Neural crest cell (in vitro differentiated cells): ENCODE data around the gene RRP9. TPM values are rescaled to one million over a fixed set of nuclear protein-coding genes. Genes with fewer than 3 reads are reported as not detected.
A peak's percentile ranks its signal among the peaks of the same experiment; 100 is the strongest.

Experiments
- DNase-seq: peaks from one replicate; pipeline ENCODE4 v3.0.0; 2021; ENCODE audit warnings: low read depth, mixed read lengths, low spot score
- H3K27ac Mint-ChIP-seq: one replicate; pipeline ENCODE4 v1.8.0; 2021; ENCODE audit warnings: mild to moderate bottlenecking, mixed read lengths; ENCODE audit not compliant: unreplicated experiment
- H3K27me3 Mint-ChIP-seq: 2 replicates; pipeline ENCODE4 v1.8.0; 2021; ENCODE audit warnings: low read depth, mild to moderate bottlenecking, mixed read lengths
- H3K36me3 Mint-ChIP-seq: 2 replicates; pipeline ENCODE4 v1.8.0; 2021; ENCODE audit warnings: low read depth, mild to moderate bottlenecking, mixed read lengths
- H3K4me1 Mint-ChIP-seq: 2 replicates; pipeline ENCODE4 v1.8.0; 2021; ENCODE audit warnings: mixed read lengths
- H3K4me3 Mint-ChIP-seq: one replicate; pipeline ENCODE4 v1.8.0; 2021; ENCODE audit warnings: mild to moderate bottlenecking, mixed read lengths
- H3K9me3 Mint-ChIP-seq: 2 replicates; pipeline ENCODE4 v1.8.0; 2021; ENCODE audit warnings: mixed read lengths
- CTCF ChIP-seq: fragments of 200-600 bp; sonication (generic); conservative IDR thresholded peaks from 2 replicates; pipeline ENCODE4 v1.5.0; 2021; ENCODE audit warnings: antibody characterized with exemption, mild to moderate bottlenecking
- total RNA-seq: library from RNA; stranded (reverse); gene quantifications from 2 replicates; pipeline ENCODE4 v1.2.1, GENCODE V29; 2021

The RRP9 gene
- total RNA-seq, 1 donor from 2014 or later = 40.1 TPM

- Mint-ChIP-seq H3K4me1 (peaks cover 13% of the 10 kb centered on the region), H3K27me3 (peaks cover 4% of the 10 kb centered on the region), H3K27ac (peak overlapping the region; percentile 12), H3K9me3 (no peaks in the 10 kb centered on the region), H3K36me3 (no peaks in the 10 kb centered on the region), H3K4me3 (no peak overlapping the region)
- DNase-seq = no peak
- TF ChIP-seq CTCF = no peak
Measured at GRCh38 chr3:51945926-51946705, 4.4 kb upstream of the RRP9 start.

GRCh38 chr3:51945031-51945840, 3.5 kb upstream of the RRP9 start:
- H3K36me3 Mint-ChIP-seq = no peaks in the 10 kb centered on the region
- peaks cover 22% of the 10 kb centered on the region for H3K4me1 Mint-ChIP-seq
- H3K4me3 Mint-ChIP-seq = no peak overlapping the region
- DNase-seq = no peak
- no peaks in the 10 kb centered on the region for H3K9me3 Mint-ChIP-seq
- TF ChIP-seq CTCF = no peak
- H3K27ac Mint-ChIP-seq = no peak overlapping the region
- H3K27me3 Mint-ChIP-seq = no peaks in the 10 kb centered on the region

GRCh38 chr3:51944451-51945021, 2.8 kb upstream of the RRP9 start:
- Mint-ChIP-seq H3K9me3 (no peaks in the 10 kb centered on the region), H3K27ac (no peak overlapping the region), H3K4me1 (peaks cover 23% of the 10 kb centered on the region), H3K36me3 (no peaks in the 10 kb centered on the region), H3K4me3 (no peak overlapping the region), H3K27me3 (no peaks in the 10 kb centered on the region)
- DNase-seq = no peak
- TF ChIP-seq CTCF = no peak

- TF ChIP-seq CTCF = no peak
- DNase-seq = no peak
- Mint-ChIP-seq H3K36me3 (no peaks in the 10 kb centered on the region), H3K9me3 (no peaks in the 10 kb centered on the region), H3K27me3 (no peaks in the 10 kb centered on the region), H3K4me3 (no peak overlapping the region), H3K4me1 (peaks cover 28% of the 10 kb centered on the region), H3K27ac (peak overlapping the region; percentile 19)
Measured at GRCh38 chr3:51943451-51944391, 2.0 kb upstream of the RRP9 start.
